HepG2 (cell line): ENCODE measurements around the gene PTPRN. TPM values are rescaled to one million over a fixed set of nuclear protein-coding genes. Genes with fewer than 3 reads are reported as not detected.
"Not testable (repeated sequence)": the region's sequence is repeated elsewhere in the genome, so short reads cannot be mapped to it uniquely, and the experiment has no call there.

Experiments used
- ATAC-seq: fragments of 200-7000 bp; cut with Tn5 transposase; 3 replicates; pipeline ENCODE4 v1.9.1; 2020; ENCODE audit warnings: mild to moderate bottlenecking, moderate library complexity
- BruUV-seq: library from RNA; stranded (reverse); fragments of 400-500 nt; replicated peaks from 2 replicates; lab custom pipeline; 2021; lab: Mats Ljungman, UMichigan
- CTCF ChIA-PET: fragments of 300-600 bp; formaldehyde crosslinking; extraction: SDS; loops from one replicate; lab custom pipeline; 2021; ENCODE audit warnings: low total read pairs, inconsistent platforms, low intra/inter-chr PET ratio; lab: Yijun Ruan, JAX
- POLR2A ChIA-PET: fragments of 350-600 bp; sonication (Branson Sonifier 250); formaldehyde crosslinking; loops from one replicate; lab custom pipeline; 2020; ENCODE audit warnings: antibody characterized with exemption, inconsistent platforms; lab: Yijun Ruan, JAX
- DNase-seq: peaks from one replicate; pipeline ENCODE4 v3.0.0-alpha.2; 2015; ENCODE audit warnings: low spot score
- FAIRE-seq: peaks from 3 replicates; lab custom pipeline; 2011; peaks lifted over from hg19 to GRCh38; lab: Jason Lieb, UNC
- H2AFZ ChIP-seq: one replicate; pipeline ENCODE4 v1.6.1; 2011; ENCODE audit warnings: low read length, inconsistent platforms
- H3K27ac ChIP-seq: fragments of 300-600 bp; 3 replicates; pipeline ENCODE4 v1.8.0; 2011; ENCODE audit warnings: mixed run types, mild to moderate bottlenecking, mixed read lengths, low read length, inconsistent platforms; ENCODE audit not compliant: insufficient read depth; ENCODE audit errors: extremely low read length
- H3K27me3 ChIP-seq, 2 experiments: fragments of 200-600 bp in 1 of 2; 2 replicates in 1 of 2; 3 replicates in 1 of 2; pipeline versions ENCODE4 v1.6.0 to v1.8.0; 2011; ENCODE audit warnings: low read length in 2 of 2, mild to moderate bottlenecking in 2 of 2, moderate library complexity in 2 of 2, inconsistent platforms in 1 of 2; ENCODE audit not compliant: insufficient read depth in 2 of 2, control insufficient read depth in 1 of 2
- H3K36me3 ChIP-seq, 2 experiments: fragments of 200-600 bp in 1 of 2; replicated peaks in 1 of 2; 2 replicates in 1 of 2; 3 replicates in 1 of 2; pipeline versions ENCODE4 v1.5.1 to v1.8.0; 2011; ENCODE audit warnings: low read length in 2 of 2, inconsistent platforms in 1 of 2; ENCODE audit not compliant: insufficient read depth in 2 of 2, control insufficient read depth in 1 of 2
- H3K4me1 ChIP-seq: 2 replicates; pipeline ENCODE4 v1.5.1; 2012; ENCODE audit warnings: low read length, inconsistent platforms; ENCODE audit not compliant: insufficient read depth
- H3K4me2 ChIP-seq: 2 replicates; pipeline ENCODE4 v1.6.0; 2011; ENCODE audit warnings: low read depth, low read length, inconsistent platforms
- H3K4me3 ChIP-seq, 3 experiments: fragments of 200-600 bp in 1 of 3; sonication (generic), shearing (Covaris generic) in 1 of 3; replicated peaks in 1 of 3; 2 replicates each; pipeline ENCODE4 v1.5.1; 2011 to 2016; ENCODE audit warnings: low read length in 3 of 3, inconsistent platforms in 2 of 3, low read depth in 2 of 3, mild to moderate bottlenecking in 2 of 3, control low read depth in 1 of 3, mixed read lengths in 1 of 3; ENCODE audit not compliant: insufficient read depth in 1 of 3
- H3K79me2 ChIP-seq: one replicate; pipeline ENCODE4 v1.6.1; 2011; ENCODE audit warnings: low read length, inconsistent platforms; ENCODE audit not compliant: insufficient read depth
- H3K9ac ChIP-seq: 2 replicates; pipeline ENCODE4 v1.6.0; 2011; ENCODE audit warnings: mild to moderate bottlenecking, low read depth, low read length, inconsistent platforms; ENCODE audit not compliant: insufficient read depth
- H3K9me3 ChIP-seq: 2 replicates; pipeline ENCODE4 v1.5.1; 2012; ENCODE audit warnings: mild to moderate bottlenecking, low read length
- H4K20me1 ChIP-seq: 2 replicates; pipeline ENCODE4 v1.6.0; 2011; ENCODE audit warnings: inconsistent platforms, mild to moderate bottlenecking, low read length, moderate library complexity; ENCODE audit not compliant: insufficient read depth
- ZNF260 ChIP-seq: sonication (generic); formaldehyde crosslinking; IDR thresholded peaks from 2 replicates; pipeline ENCODE4 v1.4.0; 2020; ENCODE audit warnings: missing genetic modification reagents, low read depth, mild to moderate bottlenecking, borderline replicate concordance
- WGBS: methylation state at CpG from one replicate; pipeline ENCODE4 v1.1.6; 2017; ENCODE audit warnings: low lambda C conversion rate; 5-methylcytosine and 5-hydroxymethylcytosine counted together
- in situ Hi-C: cut with HindIII; loops from 2 replicates; pipeline ENCODE4 v1.10.0; 2017; ENCODE audit warnings: low pct_unique_long_range_greater_than_20kb; ENCODE audit not compliant: extremely low pct_ligation_motif_present
- intact Hi-C: fragments of 100-400 bp; cut with micrococcal nuclease; formaldehyde crosslinking; loops from one replicate; pipeline ENCODE4 v1.10.0; 2022; ENCODE audit not compliant: unreplicated experiment
- polyA plus RNA-seq, 8 experiments: library from polyadenylated mRNA; depleted of rRNA in 3 of 8; stranded (reverse) in 7 of 8; unstranded in 1 of 8; fragments of >200 nt; fragmentation: Illumina TruSeq in 4 of 8; extraction: Trizol in 4 of 8; gene quantifications; 2 replicates each; pipeline versions ENCODE4 v1.2.1 to v1.2.3, GENCODE V29; 2011 to 2016; ENCODE audit warnings: low read depth in 4 of 8, missing spikeins in 1 of 8, mixed read lengths in 1 of 8; ENCODE audit not compliant: insufficient read depth in 1 of 8
- total RNA-seq, 5 experiments: library from RNA; depleted of rRNA; stranded (reverse); fragments of >200 nt; fragmentation: Illumina TruSeq; extraction: Trizol; gene quantifications; 2 replicates each; pipeline ENCODE4 v1.2.3, GENCODE V29; 2016; ENCODE audit warnings: low read depth in 1 of 5
- TF ChIP-seq, protein P1 (sequence below): sonication (generic); formaldehyde crosslinking; IDR thresholded peaks from 2 replicates; pipeline ENCODE4 v1.4.0; 2020; ENCODE audit warnings: missing genetic modification reagents

Gene PTPRN
- total and polyA plus RNA-seq, 2 of the 13 experiments (the other 11 are each of a cell fraction or from before 2014, with no cell fraction given) = 0.26 TPM; not detected in 1

DNA sequence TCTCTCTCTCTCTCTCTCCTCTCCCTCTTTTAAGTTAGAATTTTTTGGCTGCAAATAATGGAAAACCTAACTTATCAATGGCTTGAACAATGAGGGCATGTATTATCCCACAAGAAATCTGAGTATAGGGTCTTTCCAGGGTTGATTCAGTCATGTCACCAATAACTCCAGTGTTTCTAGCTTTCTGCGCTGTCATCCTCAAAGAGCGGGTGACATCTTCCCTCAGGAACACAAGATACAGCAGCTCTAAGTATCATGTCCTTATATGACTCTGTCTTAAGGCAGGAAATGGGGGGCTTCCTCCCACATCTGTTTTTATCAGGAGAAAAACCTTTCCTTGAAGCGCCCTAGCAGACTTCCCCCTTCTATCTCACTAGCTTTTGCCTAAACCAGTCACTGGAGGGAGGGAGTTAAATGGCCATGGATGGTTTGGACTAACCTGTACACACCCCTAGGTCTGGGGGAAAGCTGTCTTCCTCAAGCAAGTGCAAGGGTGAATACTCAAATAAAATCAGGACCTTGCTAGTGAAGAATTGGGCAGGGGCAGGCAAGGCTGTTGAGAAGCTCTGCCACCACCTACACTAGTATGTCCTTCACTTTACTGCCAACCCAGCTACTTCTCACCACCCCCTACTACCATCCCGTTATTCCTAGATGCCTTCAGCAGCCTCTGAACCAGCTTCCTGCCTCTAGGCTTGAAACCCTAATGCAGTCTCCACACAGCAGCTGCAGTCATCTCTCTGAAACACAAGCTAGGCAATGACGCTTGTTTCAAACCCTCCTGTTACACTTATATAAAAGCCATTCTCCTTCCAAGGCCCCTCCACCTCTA, 48.0 kb downstream of the PTPRN start (continued):
- TF ChIP-seq, protein P1, sequence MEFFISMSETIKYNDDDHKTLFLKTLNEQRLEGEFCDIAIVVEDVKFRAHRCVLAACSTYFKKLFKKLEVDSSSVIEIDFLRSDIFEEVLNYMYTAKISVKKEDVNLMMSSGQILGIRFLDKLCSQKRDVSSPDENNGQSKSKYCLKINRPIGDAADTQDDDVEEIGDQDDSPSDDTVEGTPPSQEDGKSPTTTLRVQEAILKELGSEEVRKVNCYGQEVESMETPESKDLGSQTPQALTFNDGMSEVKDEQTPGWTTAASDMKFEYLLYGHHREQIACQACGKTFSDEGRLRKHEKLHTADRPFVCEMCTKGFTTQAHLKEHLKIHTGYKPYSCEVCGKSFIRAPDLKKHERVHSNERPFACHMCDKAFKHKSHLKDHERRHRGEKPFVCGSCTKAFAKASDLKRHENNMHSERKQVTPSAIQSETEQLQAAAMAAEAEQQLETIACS (CRISPR knock-in tag) = no peak
- TF ChIP-seq ZNF260 (CRISPR knock-in tag) = no peak

DNA sequence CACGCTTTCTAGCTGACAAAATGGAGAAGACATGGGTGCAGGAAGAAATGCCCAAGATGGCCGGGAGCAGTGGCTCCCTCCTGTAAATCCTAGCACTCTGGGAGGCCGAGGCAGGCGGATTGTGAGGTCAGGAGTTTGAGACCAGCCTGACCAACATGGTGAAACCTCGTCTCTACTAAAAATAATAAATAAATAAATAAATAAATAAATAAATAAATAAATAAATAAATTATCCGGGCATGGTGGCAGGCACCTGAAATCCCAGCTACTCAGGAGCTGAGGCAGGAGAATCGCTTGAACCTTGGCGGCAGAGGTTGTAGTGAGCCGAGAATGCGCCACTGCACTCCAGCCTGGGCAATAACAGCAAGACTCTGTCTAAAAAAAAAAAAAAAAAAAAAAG, 50.3 kb downstream of the PTPRN start:
- Histone ChIP-seq H3K27me3 (peaks cover 2 to 43% of the 10 kb centered on the region in 2 experiments; a peak in 4 of 5 replicates), H3K4me1 (peaks cover 19% of the 10 kb centered on the region)
- H3K9ac ChIP-seq, intact Hi-C loops, FAIRE-seq, in situ Hi-C loops, H4K20me1 ChIP-seq, H2AFZ ChIP-seq, H3K79me2 ChIP-seq, ATAC-seq, H3K9me3 ChIP-seq, H3K36me3 ChIP-seq, CTCF ChIA-PET, H3K4me3 ChIP-seq, H3K27ac ChIP-seq, DNase-seq, BruUV-seq, H3K4me2 ChIP-seq: not testable (repeated sequence)
- 39% methylated on average over 10 of the region's 10 CpGs for WGBS
- POLR2A ChIA-PET = interaction anchor here (0.7 to 1.7 kb wide), 3 partner anchors 10 to 208 kb away, joined by 3 to 16 read pairs (median 4); no protein-coding TSS in a partner anchor
